ENCODE measurements around the gene ZBTB16. TPM values are rescaled to one million over a fixed set of nuclear protein-coding genes. Genes with fewer than 3 reads are reported as not detected.
"Not testable (repeated sequence)": the region's sequence is repeated elsewhere in the genome, so short reads cannot be mapped to it uniquely, and the experiment has no call there.

Gene ZBTB16
- total and polyA plus RNA-seq, 10 donors, result 1.5 to 85.6 (median 42.1) TPM

GRCh38 chr11:114049050-114049449, 10.5 kb upstream of the ZBTB16 start:
- Histone ChIP-seq H3K4me1 (peaks cover 0 to 6% (median 0%) of the 10 kb centered on the region in 6 donors), H3K9me3 (no peaks in the 10 kb centered on the region), H3K27me3 (replicated peaks in 1 of 7) (no peaks in the 10 kb centered on the region), H3K4me3 (no peak overlapping the region), H3K36me3 (no peaks in the 10 kb centered on the region), H3K27ac (no peak overlapping the region)
- intact Hi-C loops (cut with DNase I; ENCODE audit: low total_unique reads), result no loop called here
- DNase-seq, result no peak
- no peak for TF ChIP-seq POLR2A (IDR thresholded peaks at IDR 0.05)
- no peak for TF ChIP-seq CTCF (IDR thresholded peaks at IDR 0.05 in 8 of 11, conservative IDR thresholded peaks at IDR 0.05 in 3 of 11)
- no peak for TF ChIP-seq POLR2AphosphoS5 (IDR thresholded peaks at IDR 0.05)
- WGBS, 5 donors, result 79 to 93% (median 89%) methylated on average over 2 of the region's 2 CpGs

- H3K36me3 ChIP-seq; H3K27me3 ChIP-seq (replicated peaks in 1 of 7); H3K4me1 ChIP-seq; DNase-seq; intact Hi-C loops (cut with DNase I; ENCODE audit: low total_unique reads); H3K4me3 ChIP-seq; H3K9me3 ChIP-seq; H3K27ac ChIP-seq: not testable (repeated sequence)
- WGBS, 5 donors, result 92 to 100% (median 95%) methylated on average over 9 of the region's 9 CpGs
These were observed 9.7 kb upstream of the ZBTB16 start for GRCh38 chr11:114049766-114050165.

DNA sequence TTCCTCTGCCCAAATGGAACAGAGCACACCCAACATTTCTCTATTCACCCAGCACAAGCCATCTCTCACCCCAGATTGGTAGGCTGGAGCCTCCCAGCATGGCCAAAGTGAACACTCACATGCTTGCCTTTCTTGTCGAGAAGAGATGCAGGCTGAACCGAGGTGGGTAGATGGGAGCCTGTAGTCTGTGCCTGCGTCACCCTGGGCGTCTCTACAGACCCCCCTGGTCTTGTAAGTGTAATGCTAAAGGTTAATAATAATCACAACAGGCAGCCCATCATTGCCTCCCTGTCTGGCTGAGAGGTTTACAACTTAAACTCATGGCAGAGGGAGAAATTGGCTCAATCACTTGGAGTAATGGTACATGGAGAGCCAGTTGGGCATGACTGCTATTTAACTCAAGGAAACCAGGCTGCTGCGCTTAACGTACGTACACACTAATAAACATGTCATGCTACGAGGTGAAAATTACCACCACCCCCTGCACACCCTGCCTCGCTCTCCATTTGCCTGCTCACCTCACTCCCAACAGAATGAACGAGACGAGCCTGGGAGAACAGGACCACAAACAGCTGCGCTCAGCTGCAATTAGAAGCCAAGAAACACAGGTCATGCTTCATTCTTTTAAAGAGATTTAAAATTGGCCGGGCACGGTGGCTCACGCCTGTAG, 9.1 kb upstream of the ZBTB16 start:
- Histone ChIP-seq H3K27me3 (replicated peaks in 1 of 7) (no peaks in the 10 kb centered on the region), H3K4me1 (no peaks in the 10 kb centered on the region), H3K36me3 (no peaks in the 10 kb centered on the region), H3K27ac (no peak overlapping the region), H3K9me3 (no peaks in the 10 kb centered on the region), H3K4me3 (no peak overlapping the region)
- WGBS, 5 donors, result 89 to 94% (median 92%) methylated on average over 15 of the region's 15 CpGs
- no peak for DNase-seq
- intact Hi-C loops (cut with DNase I; ENCODE audit: low total_unique reads), result no loop called here
- no peak for TF ChIP-seq POLR2AphosphoS5 (IDR thresholded peaks at IDR 0.05)
- no peak for TF ChIP-seq POLR2A (IDR thresholded peaks at IDR 0.05)
- no peak for TF ChIP-seq CTCF (IDR thresholded peaks at IDR 0.05 in 8 of 11, conservative IDR thresholded peaks at IDR 0.05 in 3 of 11)

- Histone ChIP-seq H3K4me3 (no peak overlapping the region), H3K4me1 (peaks cover 0 to 2% (median 0%) of the 10 kb centered on the region in 6 donors), H3K9me3 (no peaks in the 10 kb centered on the region), H3K36me3 (no peaks in the 10 kb centered on the region), H3K27me3 (replicated peaks in 1 of 7) (peaks cover 0 to 4% (median 0%) of the 10 kb centered on the region in 7 donors), H3K27ac (no peak overlapping the region)
- intact Hi-C loops (cut with DNase I; ENCODE audit: low total_unique reads), result no loop called here
- no peak for DNase-seq
- TF ChIP-seq POLR2A (IDR thresholded peaks at IDR 0.05), result no peak
- TF ChIP-seq POLR2AphosphoS5 (IDR thresholded peaks at IDR 0.05), result no peak
- WGBS, 5 donors, result 63 to 81% (median 73%) methylated on average over 4 of the region's 4 CpGs
These were observed 8.0 kb upstream of the ZBTB16 start for GRCh38 chr11:114051558-114051957.

- intact Hi-C loops (cut with DNase I; ENCODE audit: low total_unique reads), result no loop called here
- no peaks in the 10 kb centered on the region for H3K9me3 ChIP-seq
- no peak overlapping the region for H3K4me3 ChIP-seq
- peaks cover 0 to 8% (median 0%) of the 10 kb centered on the region in 6 donors for H3K4me1 ChIP-seq
- peaks cover 0 to 10% (median 0%) of the 10 kb centered on the region in 7 donors for H3K27me3 ChIP-seq (replicated peaks in 1 of 7)
- no peak overlapping the region for H3K27ac ChIP-seq
- WGBS, 5 donors, result 82 to 93% (median 90%) methylated on average over 5 of the region's 5 CpGs
- no peak for DNase-seq
- TF ChIP-seq CTCF (IDR thresholded peaks at IDR 0.05 in 8 of 11, conservative IDR thresholded peaks at IDR 0.05 in 3 of 11), result no peak
- no peak for TF ChIP-seq POLR2A (IDR thresholded peaks at IDR 0.05)
- TF ChIP-seq POLR2AphosphoS5 (IDR thresholded peaks at IDR 0.05), result no peak
- H3K36me3 ChIP-seq, result no peaks in the 10 kb centered on the region
These were observed 7.4 kb upstream of the ZBTB16 start for GRCh38 chr11:114052160-114052559.

Data from spleen (tissue), 11 donors.